ENCODE data around the gene HIVEP1.
"Not testable (repeated sequence)": the region's sequence is repeated elsewhere in the genome, so short reads cannot be mapped to it uniquely, and the experiment has no call there.

- not testable (repeated sequence) for TF ChIP-seq EZH2 (IDR thresholded peaks at IDR 0.05); POLR2AphosphoS5 (IDR thresholded peaks at IDR 0.05; ENCODE audit: borderline replicate concordance, low read depth, low read length); FOXP2 (optimal IDR thresholded peaks at IDR 0.05; ENCODE audit: control extremely low read depth, extremely low read length, insufficient read depth)
Measured at GRCh38 chr6:12176782-12177181, 164.7 kb downstream of the HIVEP1 start.
